Measurements from ENCODE around the gene MBD4. TPM values are rescaled to one million over a fixed set of nuclear protein-coding genes. Genes with fewer than 3 reads are reported as not detected.
A peak's percentile ranks its signal among the peaks of the same experiment; 100 is the strongest.

The MBD4 gene
- total RNA-seq, 4 donors from 2014 or later: 22.9 to 35.2 (median 28.6) TPM

DNA sequence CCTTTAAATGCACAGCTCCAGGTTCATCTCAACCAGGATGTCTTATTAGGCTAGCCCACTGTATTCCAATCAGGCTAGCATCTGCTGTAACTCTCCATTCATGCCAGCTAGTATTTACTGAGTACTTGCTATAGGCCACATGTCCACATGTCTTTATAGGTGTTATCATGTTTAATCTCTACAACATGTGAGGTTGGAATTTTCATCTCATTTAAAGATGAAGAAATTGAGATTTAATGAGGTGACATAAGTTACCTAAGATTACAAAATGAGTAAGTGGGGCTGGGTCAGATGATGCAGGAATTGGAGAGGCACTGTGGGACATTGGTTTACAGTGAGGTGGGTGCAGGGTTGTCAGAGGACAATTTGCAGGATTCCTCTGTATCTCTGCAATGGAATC lies 3.2 kb upstream of the MBD4 start:
- TF ChIP-seq, protein P1, sequence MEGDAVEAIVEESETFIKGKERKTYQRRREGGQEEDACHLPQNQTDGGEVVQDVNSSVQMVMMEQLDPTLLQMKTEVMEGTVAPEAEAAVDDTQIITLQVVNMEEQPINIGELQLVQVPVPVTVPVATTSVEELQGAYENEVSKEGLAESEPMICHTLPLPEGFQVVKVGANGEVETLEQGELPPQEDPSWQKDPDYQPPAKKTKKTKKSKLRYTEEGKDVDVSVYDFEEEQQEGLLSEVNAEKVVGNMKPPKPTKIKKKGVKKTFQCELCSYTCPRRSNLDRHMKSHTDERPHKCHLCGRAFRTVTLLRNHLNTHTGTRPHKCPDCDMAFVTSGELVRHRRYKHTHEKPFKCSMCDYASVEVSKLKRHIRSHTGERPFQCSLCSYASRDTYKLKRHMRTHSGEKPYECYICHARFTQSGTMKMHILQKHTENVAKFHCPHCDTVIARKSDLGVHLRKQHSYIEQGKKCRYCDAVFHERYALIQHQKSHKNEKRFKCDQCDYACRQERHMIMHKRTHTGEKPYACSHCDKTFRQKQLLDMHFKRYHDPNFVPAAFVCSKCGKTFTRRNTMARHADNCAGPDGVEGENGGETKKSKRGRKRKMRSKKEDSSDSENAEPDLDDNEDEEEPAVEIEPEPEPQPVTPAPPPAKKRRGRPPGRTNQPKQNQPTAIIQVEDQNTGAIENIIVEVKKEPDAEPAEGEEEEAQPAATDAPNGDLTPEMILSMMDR (IDR thresholded peaks at IDR 0.05): no peak
- TF ChIP-seq POLR2A (IDR thresholded peaks at IDR 0.05): no peak
- Histone ChIP-seq H3K4me3 (replicated peaks in 1 of 3) (no peak overlapping the region), H3K27ac (peak overlapping the region in 2 of 3 donors; percentile 32 to 89), H3K36me3 (no peaks in the 10 kb centered on the region), H3K27me3 (no peaks in the 10 kb centered on the region), H3K4me1 (peaks cover 24 to 37% of the 10 kb centered on the region in 2 donors), H3K9me3 (no peaks in the 10 kb centered on the region)
- DNase-seq: no peak
- intact Hi-C loops (cut with DNase I): no loop called here

DNA sequence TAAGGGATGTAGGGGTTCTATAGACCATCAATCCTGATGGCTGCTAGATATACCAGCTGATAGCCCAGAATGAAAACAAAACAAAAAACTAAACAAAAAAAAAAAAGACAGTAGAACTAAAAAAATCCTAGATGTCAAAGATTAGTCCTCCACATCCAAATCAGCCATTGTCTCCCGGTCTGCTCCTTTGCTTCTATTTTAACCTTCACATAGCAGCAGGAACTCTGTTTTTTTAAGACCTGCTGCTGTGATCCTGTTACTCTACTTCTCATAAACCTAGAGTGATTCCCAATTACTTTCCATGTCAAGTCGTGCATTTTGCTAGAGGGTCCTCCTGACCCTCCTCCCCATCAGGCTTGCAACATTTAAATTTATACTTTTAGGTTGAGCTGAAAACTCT lies 2.7 kb upstream of the MBD4 start:
- H3K4me3 ChIP-seq (replicated peaks in 1 of 3): no peak overlapping the region
- no peaks in the 10 kb centered on the region for H3K9me3 ChIP-seq
- H3K27ac ChIP-seq: peak overlapping the region; percentile 70 to 95 (median 89)
- DNase-seq: no peak
- H3K27me3 ChIP-seq: no peaks in the 10 kb centered on the region
- TF ChIP-seq, protein P1 (IDR thresholded peaks at IDR 0.05): no peak
- no peak for TF ChIP-seq POLR2A (IDR thresholded peaks at IDR 0.05)
- intact Hi-C loops (cut with DNase I): no loop called here
- peaks cover 24 to 37% of the 10 kb centered on the region in 2 donors for H3K4me1 ChIP-seq
- H3K36me3 ChIP-seq: peaks cover 0 to 3% of the 10 kb centered on the region in 2 donors
- WGBS, 2 donors: 28% methylated on average over 2 of the region's 2 CpGs

DNA sequence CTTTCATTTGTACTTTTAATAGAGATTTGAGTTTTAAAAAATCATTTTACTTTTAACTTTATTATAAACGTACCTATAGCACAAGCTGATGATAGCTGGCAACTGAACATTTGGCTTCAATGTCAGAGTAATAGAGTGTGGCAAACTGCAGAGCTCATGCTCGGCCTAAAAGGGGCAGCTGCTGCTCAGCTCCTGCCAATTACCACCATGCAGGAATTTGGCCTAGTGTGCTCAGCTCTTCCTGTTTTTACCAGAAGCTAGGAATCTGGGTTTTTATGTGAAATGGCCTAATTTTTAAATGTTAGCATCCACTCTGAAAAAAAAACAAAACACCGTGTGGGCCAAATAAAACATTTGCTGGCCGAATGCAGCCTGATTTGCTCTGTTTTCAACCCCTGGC lies 2.0 kb upstream of the MBD4 start:
- Histone ChIP-seq H3K27me3 (no peaks in the 10 kb centered on the region), H3K4me1 (peaks cover 24 to 41% of the 10 kb centered on the region in 2 donors), H3K36me3 (peaks cover 0 to 7% of the 10 kb centered on the region in 2 donors), H3K9me3 (no peaks in the 10 kb centered on the region), H3K4me3 (replicated peaks in 1 of 3) (no peak overlapping the region), H3K27ac (peak overlapping the region; percentile 70 to 95 (median 89))
- TF ChIP-seq, protein P1 (IDR thresholded peaks at IDR 0.05): no peak
- no peak for TF ChIP-seq POLR2A (IDR thresholded peaks at IDR 0.05)
- 13 to 16% methylated on average over 4 of the region's 4 CpGs for WGBS, 2 donors
- intact Hi-C loops (cut with DNase I): no loop called here
- peak; percentile 45 to 55 for DNase-seq

DNA sequence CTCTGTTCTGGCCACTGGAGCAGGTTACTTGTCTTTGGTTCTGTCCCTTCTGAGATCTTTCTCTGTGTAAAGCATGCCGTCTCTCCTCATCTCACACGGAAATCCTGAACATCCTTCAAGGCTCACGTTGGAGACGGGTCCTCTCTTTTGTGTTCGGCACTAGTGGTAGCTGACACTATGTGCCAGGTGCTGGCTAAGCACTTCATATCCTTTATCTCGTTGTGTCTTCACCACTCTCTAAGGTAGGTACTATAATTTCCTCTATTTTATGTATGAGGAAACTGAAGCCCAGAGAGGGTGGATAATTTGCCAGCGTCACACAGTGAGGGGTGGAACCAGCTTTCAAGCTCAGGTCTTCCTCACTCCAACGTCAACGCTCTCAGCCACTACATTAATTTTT lies 1.5 kb upstream of the MBD4 start:
- WGBS, 2 donors: 48 to 51% methylated on average over 9 of the region's 9 CpGs
- Histone ChIP-seq H3K4me1 (peaks cover 24 to 41% of the 10 kb centered on the region in 2 donors), H3K27ac (peak overlapping the region; percentile 70 to 95 (median 89)), H3K4me3 (replicated peaks in 1 of 3) (peak overlapping the region in 1 of 3 donors; percentile 79), H3K27me3 (no peaks in the 10 kb centered on the region), H3K36me3 (peaks cover 0 to 11% of the 10 kb centered on the region in 2 donors), H3K9me3 (no peaks in the 10 kb centered on the region)
- intact Hi-C loops (cut with DNase I): no loop called here
- DNase-seq: no peak
- TF ChIP-seq, protein P1 (IDR thresholded peaks at IDR 0.05): no peak
- no peak for TF ChIP-seq POLR2A (IDR thresholded peaks at IDR 0.05)

DNA sequence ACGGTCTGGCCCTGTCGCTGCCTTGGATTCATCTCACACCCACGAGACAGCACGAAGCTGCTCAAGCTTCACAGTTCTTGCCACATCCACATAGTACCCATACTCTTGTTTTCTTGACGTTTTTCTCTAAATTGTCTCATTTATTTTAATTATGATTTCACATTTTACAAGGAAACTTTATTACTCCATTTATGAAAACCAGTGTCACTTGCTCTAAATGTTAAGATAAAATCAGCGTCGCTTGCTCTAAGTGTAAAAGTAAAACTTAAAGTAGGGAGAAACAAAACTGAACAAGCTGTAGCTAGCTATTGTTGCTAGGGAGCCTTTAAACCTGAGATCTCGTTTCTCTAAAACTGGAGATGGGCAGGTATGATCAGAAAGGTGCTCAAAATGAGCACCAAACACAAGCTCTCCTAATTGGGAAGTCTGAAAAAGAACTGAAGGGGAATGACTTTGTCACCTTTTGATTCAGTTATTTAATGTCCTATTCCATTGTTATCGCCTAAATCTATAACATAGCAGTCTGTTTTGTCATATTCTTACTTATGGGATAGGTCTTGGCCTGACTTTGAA lies 956 bp upstream of the MBD4 start:
- whole genome bisulfite sequencing, 2 donors: 8 to 10% methylated on average over 9 of the region's 9 CpGs
- H3K27ac ChIP-seq: peak overlapping the region; percentile 70 to 95 (median 89)
- peak overlapping the region; percentile 24 to 85 (median 79) for H3K4me3 ChIP-seq (replicated peaks in 1 of 3)
- H3K4me1 ChIP-seq: peaks cover 24 to 41% of the 10 kb centered on the region in 2 donors
- TF ChIP-seq POLR2A (IDR thresholded peaks at IDR 0.05): no peak
- TF ChIP-seq, protein P1 (IDR thresholded peaks at IDR 0.05): no peak
- intact Hi-C loops (cut with DNase I): no loop called here
- no peaks in the 10 kb centered on the region for H3K27me3 ChIP-seq
- DNase-seq: no peak
- H3K36me3 ChIP-seq: peaks cover 0 to 14% of the 10 kb centered on the region in 2 donors
- no peaks in the 10 kb centered on the region for H3K9me3 ChIP-seq

Data from thyroid gland (tissue), 4 donors.